NCI-H526 (cell line): ENCODE results near the gene WDR6.
"Not testable (repeated sequence)": the region's sequence is repeated elsewhere in the genome, so short reads cannot be mapped to it uniquely, and the experiment has no call there.

Experiments used
- DNase-seq, 2 experiments: peaks; one replicate each; lab custom pipeline; 2025; lab: John Stamatoyannopoulos, UW

The WDR6 gene

DNA sequence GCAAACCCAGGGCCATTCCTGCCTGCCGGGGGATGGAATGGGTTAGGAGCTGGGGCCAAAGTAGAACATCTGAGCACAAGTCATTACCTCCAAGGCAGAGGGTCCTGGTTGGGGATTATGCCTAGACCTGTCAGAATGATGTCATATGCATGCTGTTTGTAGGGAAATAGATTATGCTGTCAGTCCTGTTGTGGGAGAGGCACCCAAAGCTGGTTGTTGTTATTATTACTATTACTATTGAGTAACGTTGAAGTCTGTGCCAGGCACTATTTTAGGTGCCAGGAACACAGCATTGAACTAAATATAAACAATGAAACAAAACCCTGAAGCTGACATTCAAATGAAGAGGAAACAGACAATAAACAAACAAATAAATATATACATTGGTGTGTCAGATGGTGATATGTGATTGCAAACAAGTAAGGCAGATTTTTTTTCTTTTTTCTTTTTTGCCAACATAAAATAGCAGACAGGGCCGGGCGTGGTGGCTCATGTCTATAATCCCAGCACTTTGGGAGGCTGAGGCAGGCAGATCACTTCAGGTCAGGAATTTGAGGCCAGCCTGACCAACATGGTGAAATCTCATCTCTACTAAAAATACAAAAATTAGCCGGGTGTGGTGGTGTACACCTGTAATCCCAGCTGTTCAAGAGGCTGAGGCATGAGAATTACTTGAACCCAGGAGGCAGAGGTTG lies 15.2 kb upstream of the WDR6 start:
- no peak for DNase-seq

- DNase-seq, result no peak
Measured at GRCh38 chr3:48993834-48994233, 13.4 kb upstream of the WDR6 start.

DNA sequence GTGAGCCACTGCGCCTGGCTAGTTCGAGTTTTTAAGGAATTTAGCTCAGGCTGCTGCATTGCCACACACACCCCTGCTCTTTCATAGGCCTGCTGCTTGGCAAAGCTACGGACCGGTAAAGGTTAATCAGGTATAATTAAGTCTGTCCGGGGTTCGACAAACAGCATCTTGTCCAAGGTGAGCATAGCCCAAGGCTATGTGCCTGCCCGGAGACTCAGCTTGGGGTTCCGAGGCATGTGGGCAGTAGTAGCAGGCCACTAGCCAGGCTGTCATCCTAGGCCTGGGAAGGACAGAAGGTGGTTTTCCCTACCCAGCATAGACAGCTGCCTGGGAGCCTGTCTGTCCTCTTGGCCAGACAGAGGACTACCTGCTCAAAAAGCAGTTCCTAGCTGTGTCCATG lies 10.6 kb upstream of the WDR6 start:
- DNase-seq, result no peak

DNA sequence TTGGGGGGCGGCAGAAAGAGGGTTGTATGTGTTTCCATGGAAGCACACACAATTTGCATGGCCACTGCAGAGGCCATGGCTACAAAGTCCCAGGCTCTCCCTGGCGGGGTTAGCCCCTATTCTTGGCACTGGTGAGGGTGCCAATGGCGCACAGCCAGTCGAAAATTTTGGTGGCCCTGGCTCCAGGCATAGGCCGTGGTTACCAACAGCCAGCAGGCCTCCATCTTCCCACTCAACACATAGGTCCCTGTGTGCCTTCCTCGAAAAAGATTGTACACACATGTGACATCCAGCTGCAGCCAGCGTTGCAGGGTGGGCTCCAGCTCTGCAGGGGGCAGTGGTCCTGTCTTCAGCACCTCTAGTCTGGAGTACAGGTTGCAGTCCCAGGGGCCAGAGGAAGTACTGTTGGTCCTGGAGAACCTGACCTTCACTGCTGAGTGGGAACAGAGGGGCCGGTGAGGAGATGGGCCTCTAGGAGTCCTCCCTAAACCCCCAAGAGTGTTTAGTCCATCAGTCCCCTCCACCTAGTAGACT lies 10.0 kb upstream of the WDR6 start:
- peak in 1 of 2 experiments; percentile 34 for DNase-seq

GRCh38 chr3:48997714-48998637 lies 9.2 kb upstream of the WDR6 start:
- DNase-seq, result peak; percentile 62 to 74

DNA sequence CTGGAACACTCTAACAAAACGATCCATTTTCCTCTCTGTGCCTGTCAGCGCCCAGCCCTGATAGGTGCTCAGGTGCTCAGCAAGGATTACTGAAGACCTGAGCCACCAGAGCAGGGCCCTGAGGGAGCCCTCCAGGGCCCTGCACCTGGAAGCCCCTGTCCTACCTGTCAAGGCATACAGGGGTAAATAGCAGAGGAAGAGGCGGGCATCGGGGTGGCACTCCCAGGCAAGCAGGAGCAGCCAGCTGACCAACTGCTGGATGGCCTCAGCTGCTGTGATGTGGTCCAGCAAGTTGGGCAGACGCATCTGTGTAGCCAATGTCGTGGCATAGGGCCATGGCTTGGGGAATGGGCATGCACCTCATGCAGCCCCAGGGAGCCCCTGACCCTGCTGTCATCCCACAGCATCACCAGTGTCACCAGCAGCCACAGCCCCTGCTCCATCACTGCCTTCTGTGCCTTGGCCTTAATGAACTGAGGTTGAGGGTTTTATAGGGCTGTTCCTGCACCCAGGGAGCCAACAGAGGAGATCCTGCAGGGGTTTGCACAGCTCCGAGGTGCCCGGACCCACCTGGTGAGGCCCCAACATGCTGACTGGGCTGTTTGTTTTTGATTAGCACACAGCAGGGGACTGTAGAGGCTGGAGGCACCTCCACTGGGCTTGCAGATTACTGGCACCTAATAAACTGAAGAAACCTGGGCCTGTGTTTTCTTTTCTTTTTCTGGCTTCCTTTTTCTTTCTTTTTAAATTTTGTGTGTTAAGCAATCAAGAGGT lies 7.9 kb upstream of the WDR6 start:
- DNase-seq, result no peak

DNA sequence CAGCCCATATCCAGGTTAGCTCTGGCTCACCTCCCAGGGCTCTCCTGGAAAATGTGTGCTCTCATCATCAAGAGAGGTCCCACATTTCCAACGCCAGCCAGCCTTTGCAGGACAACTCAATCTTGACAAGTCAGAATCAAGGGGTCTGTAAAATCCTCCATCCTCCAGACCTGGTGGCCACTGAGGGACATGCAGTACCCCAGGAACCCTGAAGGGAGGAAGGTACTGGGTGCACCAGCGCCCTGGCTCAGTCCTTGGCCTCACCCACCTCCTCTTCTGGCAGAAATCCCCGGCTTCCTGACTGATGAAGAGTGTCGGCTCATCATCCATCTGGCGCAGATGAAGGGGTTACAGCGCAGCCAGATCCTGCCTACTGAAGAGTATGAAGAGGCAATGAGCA lies 6.0 kb upstream of the WDR6 start:
- no peak for DNase-seq

DNA sequence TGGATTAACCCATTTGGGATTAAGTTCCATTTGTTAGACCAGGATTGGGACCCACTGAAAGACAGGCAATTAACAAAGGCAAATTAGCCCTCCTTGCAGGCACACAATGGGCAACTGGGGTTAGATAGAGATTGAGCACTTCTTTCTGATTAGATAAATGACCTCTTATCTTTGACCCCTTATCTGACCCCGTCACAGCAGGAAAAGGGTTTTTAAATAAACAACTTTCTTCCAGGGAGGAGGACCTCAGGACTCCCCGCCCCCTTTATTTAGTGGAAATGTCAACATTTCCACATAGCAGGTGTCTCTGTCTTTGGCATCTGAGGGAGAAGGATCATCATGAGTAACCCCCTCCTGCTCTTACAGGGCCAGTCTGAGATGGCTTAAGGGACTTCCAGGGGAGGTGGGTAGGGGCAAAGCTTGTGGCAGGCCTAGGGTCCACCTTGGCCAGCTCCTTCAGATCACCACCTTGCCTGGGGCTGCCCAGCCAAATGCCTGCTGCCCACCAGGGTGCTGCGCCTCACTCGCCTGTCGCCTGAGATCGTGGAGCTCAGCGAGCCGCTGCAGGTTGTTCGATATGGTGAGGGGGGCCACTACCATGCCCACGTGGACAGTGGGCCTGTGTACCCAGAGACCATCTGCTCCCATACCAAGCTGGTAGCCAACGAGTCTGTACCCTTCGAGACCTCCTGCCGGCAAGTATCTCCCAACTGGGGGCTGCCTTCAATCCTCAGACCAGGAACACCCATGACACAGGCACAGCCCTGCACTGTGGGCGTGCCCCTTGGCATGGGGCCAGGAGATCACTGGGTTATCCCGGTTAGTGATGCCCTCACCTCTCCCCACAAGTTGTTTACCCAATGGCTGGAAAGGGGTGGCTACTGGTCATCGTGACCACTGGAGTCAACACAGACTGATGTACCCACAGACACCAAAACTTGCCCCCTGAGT lies 2.6 kb upstream of the WDR6 start:
- DNase-seq, result no peak

GRCh38 chr3:49005303-49005680 lies 1.9 kb upstream of the WDR6 start:
- DNase-seq, result no peak

GRCh38 chr3:49005998-49006397 lies 1.2 kb upstream of the WDR6 start:
- no peak for DNase-seq

DNA sequence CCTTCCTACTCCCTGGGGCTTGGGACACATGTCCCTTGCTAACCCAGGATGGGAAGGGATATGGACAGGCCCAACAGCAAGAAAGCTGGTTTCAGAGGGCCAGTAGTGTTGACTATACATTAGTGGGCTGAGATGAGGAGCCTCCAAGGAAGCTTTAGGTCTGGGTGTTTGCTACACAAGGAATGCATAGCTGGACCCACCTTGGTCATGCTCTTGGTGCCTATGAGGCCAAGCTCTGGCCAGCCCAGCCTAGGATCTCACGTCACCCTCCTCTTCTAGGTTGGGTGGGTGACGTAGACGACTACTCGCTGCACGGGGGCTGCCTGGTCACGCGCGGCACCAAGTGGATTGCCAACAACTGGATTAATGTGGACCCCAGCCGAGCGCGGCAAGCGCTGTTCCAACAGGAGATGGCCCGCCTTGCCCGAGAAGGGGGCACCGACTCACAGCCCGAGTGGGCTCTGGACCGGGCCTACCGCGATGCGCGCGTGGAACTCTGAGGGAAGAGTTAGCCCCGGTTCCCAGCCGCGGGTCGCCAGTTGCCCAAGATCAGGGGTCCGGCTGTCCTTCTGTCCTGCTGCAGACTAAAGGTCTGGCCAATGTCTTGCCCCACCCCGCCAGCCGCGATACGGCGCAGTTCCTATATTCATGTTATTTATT lies 653 bp upstream of the WDR6 start:
- peak in 1 of 2 experiments; percentile 42 for DNase-seq

GRCh38 chr3:49007771-49008528 lies 759 bp downstream of the WDR6 start:
- peak; percentile 26 to 87 for DNase-seq

DNA sequence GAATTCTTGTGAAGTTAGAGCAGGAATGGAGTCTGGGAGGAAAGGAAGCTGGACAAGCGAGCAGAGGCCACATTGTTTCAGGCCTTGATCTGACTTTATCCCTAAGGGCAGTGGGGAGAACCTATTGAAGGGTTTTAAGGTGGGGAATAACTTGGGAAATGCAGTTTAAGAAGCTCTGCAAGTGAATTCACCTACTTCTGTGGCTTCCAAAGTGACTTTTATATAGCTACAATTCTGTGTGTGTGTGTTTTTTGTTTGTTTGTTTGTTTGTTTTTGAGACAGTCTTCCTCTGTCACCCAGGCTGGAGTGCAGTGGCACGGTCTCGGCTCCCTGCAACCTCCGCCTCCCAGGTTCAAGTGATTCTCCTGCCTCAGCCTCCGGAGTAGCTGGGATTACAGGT lies 1.4 kb downstream of the WDR6 start:
- not testable (repeated sequence) for DNase-seq

GRCh38 chr3:49009396-49009795 lies 2.2 kb downstream of the WDR6 start:
- no peak for DNase-seq

DNA sequence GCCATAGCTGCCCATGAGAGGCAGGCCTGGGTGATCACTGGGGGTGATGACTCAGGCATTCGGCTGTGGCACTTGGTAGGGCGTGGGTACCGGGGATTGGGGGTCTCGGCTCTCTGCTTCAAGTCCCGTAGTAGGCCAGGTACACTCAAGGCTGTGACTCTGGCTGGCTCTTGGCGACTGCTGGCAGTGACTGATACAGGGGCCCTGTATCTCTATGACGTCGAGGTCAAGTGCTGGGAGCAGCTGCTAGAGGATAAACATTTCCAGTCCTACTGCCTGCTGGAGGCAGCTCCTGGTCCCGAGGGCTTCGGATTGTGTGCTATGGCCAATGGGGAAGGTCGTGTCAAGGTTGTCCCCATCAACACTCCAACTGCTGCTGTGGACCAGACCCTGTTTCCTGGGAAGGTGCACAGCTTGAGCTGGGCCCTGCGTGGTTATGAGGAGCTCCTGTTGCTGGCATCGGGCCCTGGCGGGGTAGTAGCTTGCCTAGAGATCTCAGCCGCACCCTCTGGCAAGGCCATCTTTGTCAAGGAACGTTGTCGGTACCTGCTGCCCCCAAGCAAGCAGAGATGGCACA lies 5.3 kb downstream of the WDR6 start:
- DNase-seq, result no peak

GRCh38 chr3:49013113-49013737 lies 6.0 kb downstream of the WDR6 start:
- DNase-seq, result no peak

GRCh38 chr3:49013738-49014660 lies 6.8 kb downstream of the WDR6 start:
- DNase-seq, result peak; percentile 52 to 77

- no peak for DNase-seq
Measured at GRCh38 chr3:49015072-49015471, 7.9 kb downstream of the WDR6 start.
